HG03103 (cell line): ENCODE data around the gene ADAM22.
A peak's percentile ranks its signal among the peaks of the same experiment; 100 is the strongest.

ENCODE experiments used
- ATAC-seq: cut with Tn5 transposase; IDR thresholded peaks from one replicate; pipeline ENCODE4 v1.9.1; 2021; ENCODE audit warnings: low read depth; ENCODE audit not compliant: unreplicated experiment

Gene ADAM22

DNA sequence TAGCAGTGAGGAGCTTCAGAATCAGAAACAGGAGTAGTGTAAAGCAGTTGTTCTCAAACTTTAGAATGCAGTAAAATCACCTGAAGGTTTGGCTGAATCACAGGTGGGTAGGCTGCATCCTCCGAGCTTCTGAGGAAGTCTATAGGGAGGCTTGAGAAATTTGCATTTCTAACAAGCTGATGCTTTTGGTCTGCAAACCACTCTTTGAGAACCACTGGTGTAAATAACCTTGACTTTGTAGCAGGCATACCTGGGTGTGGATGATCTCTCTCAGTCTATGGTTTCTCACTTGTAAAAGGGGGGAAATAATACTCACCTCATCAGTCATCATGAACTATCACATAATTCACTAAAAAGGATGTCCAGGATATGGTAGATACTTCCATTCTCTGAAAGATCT lies 167.7 kb downstream of the ADAM22 start:
- ATAC-seq, result no peak

DNA sequence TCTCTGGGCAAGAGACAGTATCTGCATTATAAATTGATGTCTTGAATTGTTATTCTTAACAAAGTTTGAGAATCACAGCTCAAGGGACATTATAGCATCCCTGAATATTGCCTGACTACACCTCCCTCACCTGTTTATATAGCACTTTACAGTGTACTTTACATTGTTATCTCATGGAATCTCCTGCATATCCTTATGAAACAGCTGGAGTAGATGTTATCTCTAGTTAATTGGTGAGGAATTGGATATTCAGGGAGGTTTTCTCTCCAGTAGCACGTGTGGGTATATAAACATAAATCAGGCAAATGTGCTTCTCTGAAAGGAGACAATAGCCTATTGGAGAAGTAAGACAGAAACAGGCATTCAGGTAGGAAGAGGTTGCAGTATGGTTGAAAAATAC lies 168.6 kb downstream of the ADAM22 start:
- ATAC-seq, result no peak

DNA sequence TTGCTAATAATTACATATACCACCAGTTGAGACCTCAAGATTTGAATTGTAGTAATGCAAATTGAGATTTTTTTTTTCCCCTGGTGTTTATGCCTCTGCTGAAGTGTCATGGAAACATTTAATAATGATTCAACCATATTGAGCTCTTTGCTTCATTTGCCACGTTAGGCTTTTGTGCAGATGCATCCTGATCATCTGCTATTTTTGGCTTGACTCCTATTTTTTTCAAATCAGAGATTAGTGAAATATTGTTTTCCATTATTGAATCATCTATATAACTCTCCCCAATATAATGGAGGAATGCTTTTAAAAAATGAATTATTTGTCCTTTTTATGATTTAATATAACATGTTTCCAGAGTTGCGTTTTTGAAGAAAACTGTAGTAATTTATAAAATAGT lies 170.7 kb downstream of the ADAM22 start:
- ATAC-seq, result no peak

DNA sequence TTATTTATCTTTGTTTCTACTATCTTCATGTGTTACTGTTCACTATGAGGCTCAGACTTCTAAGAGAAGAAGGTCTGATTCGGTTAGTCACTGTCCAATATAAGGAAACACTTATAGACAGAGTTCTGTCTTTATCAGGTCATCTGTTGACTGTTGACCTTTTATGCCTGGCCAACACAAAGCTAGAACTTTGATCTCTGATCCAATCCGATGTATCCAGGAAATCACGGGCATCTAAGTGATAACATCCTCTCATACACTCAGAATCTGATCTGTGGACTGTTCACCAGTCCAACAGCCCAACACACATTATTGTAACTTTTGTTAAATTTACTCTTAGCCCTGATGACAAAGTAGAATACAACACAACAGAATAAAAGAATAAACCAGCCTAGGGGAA lies 171.2 kb downstream of the ADAM22 start:
- ATAC-seq, result no peak

DNA sequence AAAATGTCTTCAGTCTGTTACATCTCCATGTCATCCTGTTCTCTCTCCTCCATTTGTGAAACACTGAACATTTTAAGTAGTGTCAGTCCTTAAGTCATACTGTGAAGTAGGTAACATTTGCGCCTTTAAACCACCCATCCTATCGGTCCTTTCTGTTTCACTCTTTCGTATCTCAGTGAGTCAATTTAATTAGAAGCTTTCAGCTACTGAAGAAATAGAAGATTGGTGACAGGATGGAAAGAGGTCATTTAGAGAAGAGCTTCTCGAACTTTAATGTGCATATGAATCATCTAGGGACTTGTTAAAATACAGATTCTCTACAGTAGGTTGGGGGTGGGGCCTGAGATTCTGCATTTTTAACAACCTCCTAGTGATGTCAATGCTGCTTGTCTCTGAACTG lies 172.4 kb downstream of the ADAM22 start:
- no peak for ATAC-seq

DNA sequence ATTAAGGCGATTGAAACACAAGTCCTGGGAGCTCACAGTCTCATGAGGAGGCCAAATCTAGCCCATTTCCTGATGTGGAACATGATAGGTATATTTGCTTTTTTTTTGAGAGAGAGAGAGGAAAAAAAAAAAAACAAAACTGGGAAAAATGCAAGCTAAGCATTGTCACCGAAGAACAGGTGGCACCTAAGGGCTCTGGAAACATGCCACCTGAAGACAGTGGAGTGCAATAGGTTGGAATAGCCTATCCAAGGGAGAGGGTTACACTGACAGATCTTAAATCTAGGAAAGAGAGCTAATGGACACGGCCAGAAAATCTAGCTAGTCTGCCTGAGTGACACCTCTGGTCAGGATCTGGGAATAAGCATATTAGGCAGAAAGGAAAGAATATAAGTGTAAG lies 175.6 kb downstream of the ADAM22 start:
- no peak for ATAC-seq

DNA sequence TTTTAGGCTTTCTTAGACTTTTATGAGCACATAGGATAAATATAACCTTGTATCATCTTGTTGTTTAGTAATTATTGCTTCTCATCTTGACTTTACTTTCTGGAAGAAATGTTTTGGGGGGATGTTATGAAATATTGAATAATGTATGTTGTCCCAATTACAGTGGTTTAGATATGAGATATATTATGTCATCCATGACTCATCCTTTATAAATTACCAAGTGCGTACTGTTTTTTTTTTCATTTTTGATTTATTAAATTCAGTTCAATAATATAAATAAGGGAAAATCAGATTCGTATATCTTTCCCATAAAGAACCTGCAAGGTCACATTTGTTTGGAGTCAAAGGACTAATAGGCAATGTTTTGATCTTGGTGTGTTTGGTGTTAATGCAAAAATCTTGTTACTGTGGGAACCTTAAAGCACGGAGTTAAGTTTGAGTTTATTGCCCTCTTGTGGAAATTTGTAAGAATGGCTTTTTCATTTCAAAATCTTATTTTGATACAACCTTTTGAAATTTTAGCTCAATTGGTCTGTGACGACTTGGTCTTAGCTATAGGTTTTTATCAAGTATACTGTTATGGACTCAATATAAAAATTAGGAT lies 177.2 kb downstream of the ADAM22 start:
- ATAC-seq, result peak; percentile 65

DNA sequence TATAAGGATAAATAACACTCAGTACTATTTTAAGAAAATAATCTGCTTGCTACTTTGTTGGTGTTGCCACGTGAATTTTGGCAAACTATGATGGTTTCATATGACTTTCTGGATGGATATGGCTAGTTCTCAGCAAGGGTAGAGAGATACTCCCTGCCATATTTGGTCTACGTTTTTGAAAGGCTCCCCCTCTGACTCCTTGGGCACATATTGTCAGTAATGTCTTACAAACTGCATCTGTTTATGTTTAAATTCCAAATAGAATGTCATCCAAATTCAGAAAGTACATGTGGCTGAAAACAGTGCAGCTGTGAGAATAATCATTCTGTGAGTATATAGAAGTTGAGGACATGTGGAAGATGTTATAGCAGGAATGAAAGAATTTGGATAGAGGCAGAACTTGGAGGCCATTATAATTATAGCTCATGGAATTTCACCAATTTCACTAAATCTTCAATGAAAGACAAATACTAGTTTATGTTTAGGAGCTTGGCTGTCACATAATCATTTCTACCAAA lies 178.0 kb downstream of the ADAM22 start:
- ATAC-seq, result no peak

DNA sequence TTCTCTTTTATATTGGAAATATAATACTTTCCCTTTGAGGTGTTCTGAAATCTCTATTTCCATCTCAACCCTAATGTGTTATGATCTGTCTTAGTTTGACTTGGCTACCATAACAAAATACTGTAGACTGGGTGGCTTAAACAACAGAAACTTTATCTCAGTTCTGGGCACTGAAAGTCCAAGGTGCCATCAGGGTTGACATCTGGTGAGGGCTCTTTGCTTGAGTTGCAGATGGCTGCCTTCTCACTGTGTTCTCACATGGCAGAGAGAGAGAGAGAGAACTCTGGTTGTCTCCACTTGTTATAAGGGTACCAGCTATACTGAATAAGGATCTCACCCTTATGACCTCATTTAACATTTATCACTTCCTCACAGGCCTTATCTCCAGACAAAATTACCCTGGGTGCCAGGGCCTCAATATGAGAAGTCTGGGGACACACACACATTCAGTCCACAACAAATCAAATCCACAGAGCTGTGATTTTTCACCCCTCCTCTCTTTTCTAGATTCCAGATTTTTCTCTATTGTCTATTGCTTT lies 181.3 kb downstream of the ADAM22 start:
- ATAC-seq, result no peak

DNA sequence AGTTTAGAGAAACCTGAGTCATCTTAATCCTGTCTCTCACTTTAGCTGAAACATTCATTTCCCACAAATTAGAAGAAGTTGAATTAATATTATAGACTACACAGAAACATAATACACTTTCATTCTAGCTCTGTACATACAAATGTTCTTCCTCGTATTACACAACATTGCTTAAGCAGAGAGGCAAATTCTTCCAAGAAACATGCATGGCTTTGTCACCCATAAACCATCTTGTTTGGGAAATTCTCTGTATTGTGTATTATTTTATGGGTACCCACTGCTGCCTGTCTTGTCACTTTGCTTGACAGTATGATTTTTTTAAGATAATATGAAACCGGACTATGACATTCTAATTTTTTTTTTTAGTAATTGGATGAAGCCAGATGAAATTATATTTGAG lies 181.8 kb downstream of the ADAM22 start:
- ATAC-seq, result no peak

DNA sequence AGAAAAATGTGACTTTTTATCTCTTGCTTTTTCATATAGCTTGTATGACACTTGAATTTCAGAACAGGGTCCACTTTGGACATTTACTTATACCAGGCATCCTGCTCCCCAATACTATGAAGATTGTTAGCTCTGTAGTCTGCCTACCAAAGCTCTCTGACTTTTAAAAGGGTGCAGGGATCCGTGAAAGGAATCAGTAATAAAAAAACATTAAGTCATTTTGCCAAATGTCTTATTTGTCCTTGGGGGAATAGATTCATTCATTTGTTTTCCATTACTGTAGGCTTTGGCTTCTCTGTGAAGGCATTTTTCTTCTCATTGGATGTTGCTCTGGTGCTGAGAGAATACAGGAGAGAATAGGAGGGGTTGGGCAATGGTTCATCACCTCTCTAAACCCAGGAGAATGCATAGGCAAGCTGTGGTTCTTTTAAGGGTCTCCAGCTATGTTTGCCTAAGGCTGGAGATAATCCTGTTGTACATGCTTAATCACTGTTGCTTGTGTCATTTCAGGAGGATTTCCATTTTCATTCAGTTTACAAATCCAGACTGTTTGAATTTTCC lies 182.3 kb downstream of the ADAM22 start:
- ATAC-seq, result no peak

DNA sequence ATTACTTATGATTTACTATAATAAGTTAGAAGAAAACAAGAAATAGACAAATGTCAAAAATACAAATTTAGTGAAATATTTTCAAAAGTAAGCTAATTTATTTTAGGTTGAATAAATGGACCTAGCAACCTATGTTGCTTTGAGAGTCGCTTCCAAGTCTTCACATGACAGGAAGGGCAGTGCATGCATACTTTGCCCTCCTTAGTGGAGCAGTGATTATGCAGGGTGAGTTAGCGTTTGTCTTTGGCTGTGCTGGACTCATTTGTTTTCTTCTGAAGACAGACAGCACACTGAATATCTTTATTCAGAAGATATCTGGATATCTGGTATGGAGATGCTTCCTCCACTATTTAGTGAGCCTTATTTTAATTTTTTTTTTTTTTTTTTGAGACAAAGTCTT lies 183.3 kb downstream of the ADAM22 start:
- ATAC-seq, result no peak

DNA sequence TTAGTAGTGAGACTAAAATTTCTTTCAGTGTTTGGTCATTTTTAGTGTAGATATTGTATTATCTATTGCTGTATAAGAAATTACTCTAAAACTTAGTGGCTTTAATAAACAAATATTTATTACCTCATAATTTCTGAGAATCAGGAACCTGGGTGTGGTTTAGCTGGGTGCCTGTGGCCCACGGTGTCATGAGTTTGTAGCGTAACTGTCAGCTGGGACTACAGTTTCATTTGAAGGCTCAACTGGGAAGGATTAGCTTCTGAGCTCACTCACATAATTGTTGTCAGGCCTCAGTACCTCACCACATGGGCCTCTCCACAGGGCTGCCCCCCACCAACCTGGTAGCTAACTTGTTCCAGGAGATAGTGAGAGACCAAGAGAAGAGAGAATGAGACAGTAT lies 187.3 kb downstream of the ADAM22 start:
- ATAC-seq, result no peak

DNA sequence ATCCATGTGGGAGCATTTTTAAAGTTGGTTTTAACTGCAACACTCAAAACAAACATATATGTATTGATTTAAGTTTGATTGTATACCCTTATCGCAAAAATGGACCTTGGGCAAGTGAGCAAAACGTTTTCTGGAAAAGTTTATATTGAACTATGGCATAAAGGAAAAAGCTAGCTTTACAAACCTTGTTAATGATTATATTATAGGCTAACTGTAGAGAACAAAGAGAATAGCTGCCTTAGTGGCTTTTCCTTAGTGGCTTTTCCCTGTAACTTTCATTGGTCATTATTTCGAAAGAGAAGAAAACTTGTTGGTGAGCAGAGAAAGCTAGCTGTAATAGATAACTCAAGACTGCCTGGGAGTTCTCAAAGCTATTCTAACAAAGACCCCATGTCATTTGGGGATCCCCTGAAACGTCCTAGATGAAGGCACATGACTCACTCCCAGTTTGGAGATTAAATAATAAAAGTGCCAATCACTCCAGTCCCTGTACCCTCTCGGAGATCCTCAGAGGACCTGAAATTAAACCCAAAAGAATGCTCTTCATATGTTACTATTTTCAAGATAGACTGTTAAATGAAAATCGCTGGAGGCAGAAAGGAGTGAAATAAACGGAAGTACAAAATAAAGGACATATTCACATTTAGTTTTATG lies 193.7 kb downstream of the ADAM22 start:
- ATAC-seq, result no peak

DNA sequence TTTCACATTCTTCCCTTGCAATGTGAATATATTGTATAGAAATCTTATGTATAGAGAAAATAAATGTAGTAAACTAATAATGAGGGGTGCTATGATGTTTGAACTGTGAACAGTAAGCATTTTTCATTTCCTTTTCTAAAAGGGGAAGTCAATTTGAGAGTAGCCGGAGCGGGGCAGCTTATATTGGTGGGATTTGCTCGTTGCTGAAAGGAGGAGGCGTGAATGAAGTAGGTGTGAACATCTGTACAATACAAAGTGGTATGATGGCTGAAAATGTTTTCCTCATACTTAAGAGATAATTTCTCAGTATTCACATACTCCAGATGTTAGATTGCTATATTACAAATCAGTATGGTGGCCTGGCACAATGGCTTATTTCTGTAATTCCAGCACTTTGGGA lies 198.7 kb downstream of the ADAM22 start:
- peak; percentile 85 for ATAC-seq

DNA sequence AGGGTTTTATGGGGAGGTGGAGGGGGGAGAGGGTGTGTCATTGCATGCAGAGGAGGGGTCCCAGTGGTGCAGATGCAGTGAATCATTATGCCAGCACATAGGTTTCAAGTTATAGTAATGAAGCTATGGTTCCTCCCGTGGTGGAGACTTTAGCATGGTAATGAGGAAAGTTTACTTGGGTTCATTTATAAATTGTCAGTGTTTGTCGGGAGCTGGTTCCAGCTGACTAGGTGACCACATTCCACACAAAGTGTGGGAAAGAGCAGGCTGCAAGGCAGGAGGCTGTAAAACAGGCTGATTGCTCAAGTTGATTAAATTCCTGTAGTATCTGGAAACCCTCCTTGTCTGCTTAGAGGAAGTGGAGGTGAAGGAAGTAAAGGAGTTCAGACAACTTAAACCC lies 206.9 kb downstream of the ADAM22 start:
- ATAC-seq, result no peak

DNA sequence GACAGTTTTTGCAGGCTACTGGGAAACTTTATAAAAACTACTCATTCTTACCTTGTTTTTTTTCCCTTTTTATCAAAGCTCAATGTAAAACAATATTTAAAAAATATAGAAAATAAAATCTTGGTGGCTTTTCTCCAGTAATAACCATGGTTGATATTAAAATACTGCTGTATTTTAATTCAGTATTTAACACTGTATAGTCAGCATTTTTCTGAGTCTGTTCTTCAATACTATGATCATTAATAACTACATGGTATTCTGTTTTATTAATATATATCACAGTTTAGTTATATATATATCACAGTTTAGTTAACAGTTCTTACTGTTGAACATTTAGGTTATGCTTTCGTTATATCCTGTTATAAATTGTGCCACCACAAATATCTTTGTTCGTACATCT lies 207.4 kb downstream of the ADAM22 start:
- ATAC-seq, result no peak

DNA sequence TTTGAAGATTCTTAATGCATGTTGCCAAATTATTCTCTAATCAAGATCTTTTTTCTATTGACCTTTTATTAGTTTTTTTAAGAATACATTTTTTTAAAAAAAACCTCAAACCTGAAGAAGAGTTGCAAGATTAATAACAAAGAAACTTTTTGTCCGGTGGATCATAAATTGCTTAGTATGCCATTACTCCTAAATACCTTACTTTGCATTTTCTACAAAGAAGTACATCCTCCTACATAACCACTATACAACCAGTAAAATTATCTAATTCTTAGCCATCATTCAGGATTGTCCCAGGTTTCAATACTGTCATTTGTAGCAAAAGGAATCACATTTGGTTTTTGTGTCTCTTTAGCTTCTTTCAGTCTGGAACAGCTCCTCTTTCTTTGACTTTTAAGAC lies 207.9 kb downstream of the ADAM22 start:
- no peak for ATAC-seq

DNA sequence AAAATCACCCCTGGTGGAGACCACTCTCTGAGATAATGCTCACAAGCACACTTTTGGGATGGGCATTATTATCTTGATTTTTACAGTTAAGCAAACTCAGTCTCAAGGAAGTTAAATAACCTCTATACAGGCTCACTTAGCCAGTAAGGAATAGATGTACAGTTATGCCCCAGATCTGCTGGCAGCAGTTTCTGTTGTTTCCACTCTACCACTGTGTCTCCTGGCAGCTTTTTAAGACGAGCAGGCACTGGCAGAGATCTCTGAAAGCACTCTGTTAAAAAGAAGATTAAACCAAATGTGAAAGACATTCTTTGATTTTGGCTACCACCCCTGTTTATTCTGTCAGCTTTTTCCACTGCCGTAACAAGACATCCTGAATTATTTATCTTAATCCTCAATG lies 212.6 kb downstream of the ADAM22 start:
- no peak for ATAC-seq

DNA sequence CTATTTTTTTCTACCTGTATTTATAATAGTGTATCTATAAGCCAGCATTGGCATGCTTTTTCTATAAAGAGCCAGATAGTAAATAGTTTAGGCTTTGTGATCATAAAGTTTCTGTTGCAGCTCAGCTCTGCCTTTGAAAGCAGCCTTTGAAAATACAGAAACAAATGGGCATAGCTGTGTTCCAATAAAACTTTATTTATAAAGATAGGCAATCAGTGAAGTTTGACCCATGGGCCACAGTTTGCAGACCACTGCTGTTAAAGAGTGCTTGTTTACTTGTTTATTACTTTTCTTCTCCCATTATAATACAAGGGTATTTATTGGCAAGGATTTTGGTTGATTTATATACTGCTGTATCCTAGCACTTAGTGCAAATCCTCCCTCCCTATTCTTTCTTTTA lies 213.3 kb downstream of the ADAM22 start:
- ATAC-seq, result no peak

DNA sequence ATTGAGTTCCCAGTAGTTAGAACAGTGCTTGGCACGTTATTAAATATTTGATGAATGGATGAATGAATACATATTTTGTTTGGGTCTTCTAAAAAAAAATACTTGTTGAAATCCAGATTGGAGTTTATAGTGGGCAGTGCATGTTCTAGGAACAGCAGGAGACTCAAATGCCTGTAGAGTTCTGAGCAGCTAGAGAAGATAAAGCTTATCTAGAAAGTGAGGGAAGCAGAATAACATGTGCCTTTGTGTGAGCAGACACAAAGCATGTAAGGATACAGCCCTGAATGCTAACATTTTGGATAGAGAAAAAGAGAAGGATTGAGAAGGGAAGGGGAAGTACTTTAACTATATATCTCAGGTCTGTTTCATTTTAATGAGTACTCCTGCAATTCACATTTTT lies 213.9 kb downstream of the ADAM22 start:
- ATAC-seq, result no peak

DNA sequence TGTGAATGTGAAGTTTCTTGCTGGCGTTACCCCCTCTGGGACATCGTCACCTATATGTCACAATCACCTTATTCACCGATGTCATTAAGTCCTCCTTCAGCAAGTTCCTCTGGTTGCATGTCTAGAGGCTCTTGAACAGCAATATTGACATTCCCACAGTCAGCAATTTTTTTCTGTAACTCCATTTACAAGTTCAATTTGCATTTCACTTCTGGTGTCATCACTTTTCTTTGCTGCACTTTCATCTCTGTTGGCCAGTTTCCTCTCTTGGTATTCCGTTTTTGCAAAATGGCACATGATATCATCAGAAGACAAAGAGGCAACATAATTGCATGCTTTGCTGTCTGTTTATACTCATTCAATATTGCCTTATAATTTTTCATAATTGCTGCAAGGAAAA lies 216.0 kb downstream of the ADAM22 start:
- ATAC-seq, result no peak
